H1 (cell line): ENCODE data around the gene FMNL2. TPM values are rescaled to one million over a fixed set of nuclear protein-coding genes. Genes with fewer than 3 reads are reported as not detected.

ENCODE experiments used
- CTCF ChIA-PET: fragments of 300-600 bp; sonication (Branson Sonifier 250); formaldehyde crosslinking; loops from one replicate; lab custom pipeline; 2021; ENCODE audit not compliant: partially characterized antibody; lab: Charles Lee
- POLR2A ChIA-PET: fragments of 300-600 bp; sonication (Branson Sonifier 250); formaldehyde crosslinking; loops from one replicate; lab custom pipeline; 2021; ENCODE audit warnings: inconsistent platforms; ENCODE audit not compliant: partially characterized antibody; lab: Charles Lee
- DNase-seq, 2 experiments: peaks; one replicate each; pipeline versions ENCODE4 v3.0.0 to v3.0.0-alpha.2; 2010 to 2022; ENCODE audit warnings: low spot score in 2 of 2, low read depth in 1 of 2, mixed read lengths in 1 of 2
- FAIRE-seq: peaks from 2 replicates; lab custom pipeline; 2011; peaks lifted over from hg19 to GRCh38; lab: Jason Lieb, UNC
- H2AFZ ChIP-seq: 2 replicates; pipeline ENCODE4 v1.8.1; 2012; ENCODE audit warnings: low read length, inconsistent platforms
- H2AK5ac ChIP-seq: 2 replicates; pipeline ENCODE4 v1.6.1; 2013; ENCODE audit warnings: low read depth, low read length
- H2BK120ac ChIP-seq: replicated peaks from 2 replicates; pipeline ENCODE3; 2013; ENCODE audit warnings: low read depth, low read length, inconsistent platforms
- H2BK12ac ChIP-seq: 2 replicates; pipeline ENCODE4 v1.6.1; 2013; ENCODE audit warnings: low read depth, low read length
- H2BK15ac ChIP-seq: 2 replicates; pipeline ENCODE4 v1.6.1; 2013; ENCODE audit warnings: low read length
- H2BK20ac ChIP-seq: 2 replicates; pipeline ENCODE4 v1.6.1; 2013; ENCODE audit warnings: low read length
- H2BK5ac ChIP-seq: 2 replicates; pipeline ENCODE4 v1.6.1; 2013; ENCODE audit warnings: low read depth, low read length
- H3K14ac ChIP-seq: 2 replicates; pipeline ENCODE4 v1.6.1; 2013; ENCODE audit warnings: inconsistent platforms; ENCODE audit not compliant: insufficient read length
- H3K18ac ChIP-seq: 2 replicates; pipeline ENCODE4 v1.6.1; 2013; ENCODE audit warnings: low read length; ENCODE audit errors: extremely low read depth
- H3K23ac ChIP-seq: 2 replicates; pipeline ENCODE4 v1.6.1; 2013; ENCODE audit warnings: inconsistent platforms; ENCODE audit not compliant: insufficient read length
- H3K23me2 ChIP-seq: 2 replicates; pipeline ENCODE4 v1.6.1; 2013; ENCODE audit warnings: low read depth, low read length
- H3K27ac ChIP-seq: 2 replicates; pipeline ENCODE4 v1.6.1; 2011; ENCODE audit warnings: low read depth, low read length, inconsistent platforms
- H3K27me3 ChIP-seq, 4 experiments: replicated peaks in 1 of 4; 1 replicate in 1 of 4; 2 replicates in 3 of 4; pipeline versions ENCODE4 v1.6.1 to v1.8.1; 2011 to 2013; ENCODE audit warnings: low read length in 3 of 4, mild to moderate bottlenecking in 3 of 4, inconsistent platforms in 2 of 4, mixed read lengths in 2 of 4, moderate library complexity in 1 of 4; ENCODE audit not compliant: control insufficient read depth in 3 of 4, insufficient read depth in 3 of 4; ENCODE audit errors: extremely low read depth in 1 of 4
- H3K36me3 ChIP-seq, 4 experiments: 2 replicates each; pipeline versions ENCODE4 v1.6.1 to v1.8.1; 2011 to 2013; ENCODE audit warnings: mild to moderate bottlenecking in 4 of 4, low read length in 3 of 4, moderate library complexity in 2 of 4, control low read depth in 1 of 4, inconsistent platforms in 1 of 4; ENCODE audit not compliant: insufficient read depth in 4 of 4, control insufficient read depth in 2 of 4
- H3K4ac ChIP-seq: replicated peaks from 2 replicates; pipeline ENCODE3; 2013; ENCODE audit warnings: low read length, low read depth, mixed read lengths, inconsistent platforms; ENCODE audit not compliant: insufficient read length
- H3K4me1 ChIP-seq, 4 experiments: replicated peaks in 1 of 4; 1 replicate in 1 of 4; 2 replicates in 3 of 4; pipeline versions ENCODE4 v1.6.1 to v1.8.1; 2011 to 2013; ENCODE audit warnings: low read length in 3 of 4, inconsistent platforms in 2 of 4, mixed read lengths in 1 of 4; ENCODE audit not compliant: insufficient read depth in 4 of 4, control insufficient read depth in 3 of 4
- H3K4me2 ChIP-seq, 2 experiments: 2 replicates each; pipeline versions ENCODE4 v1.6.1 to v1.8.1; 2011 to 2013; ENCODE audit warnings: low read depth in 2 of 2, low read length in 2 of 2, control low read depth in 1 of 2, inconsistent platforms in 1 of 2, mild to moderate bottlenecking in 1 of 2; ENCODE audit not compliant: insufficient read depth in 1 of 2
- H3K4me3 ChIP-seq, 4 experiments: fragments of 200-600, 300-600 bp in 1 of 4; sonication (generic), shearing (Covaris generic), sonication (Bioruptor Twin) in 1 of 4; 2 replicates each; pipeline versions ENCODE4 v1.5.1 to v1.8.1; 2011 to 2016; ENCODE audit warnings: low read length in 4 of 4, low read depth in 3 of 4, control low read depth in 2 of 4, inconsistent platforms in 2 of 4, mild to moderate bottlenecking in 2 of 4, mixed read lengths in 1 of 4, moderate library complexity in 1 of 4; ENCODE audit not compliant: insufficient read depth in 2 of 4; ENCODE audit errors: extremely low read depth in 1 of 4
- H3K56ac ChIP-seq: replicated peaks from 2 replicates; pipeline ENCODE3; 2013; ENCODE audit warnings: low read depth, mild to moderate bottlenecking, mixed read lengths, low read length, inconsistent platforms; ENCODE audit not compliant: insufficient read length
- H3K79me1 ChIP-seq: 2 replicates; pipeline ENCODE4 v1.6.1; 2013; ENCODE audit warnings: low read depth, low read length, control low read depth
- H3K79me2 ChIP-seq, 2 experiments: 2 replicates each; pipeline versions ENCODE4 v1.6.1 to v1.8.1; 2012 to 2013; ENCODE audit warnings: low read length in 2 of 2, mild to moderate bottlenecking in 2 of 2, inconsistent platforms in 1 of 2; ENCODE audit not compliant: insufficient read depth in 2 of 2, control insufficient read depth in 1 of 2
- H3K9ac ChIP-seq, 4 experiments: replicated peaks in 1 of 4; 1 replicate in 1 of 4; 2 replicates in 3 of 4; pipeline versions ENCODE4 v1.6.1 to v1.8.1; 2011 to 2013; ENCODE audit warnings: low read depth in 3 of 4, low read length in 3 of 4, control low read depth in 2 of 4, mild to moderate bottlenecking in 2 of 4, moderate library complexity in 2 of 4, inconsistent platforms in 1 of 4; ENCODE audit errors: extremely low read depth in 1 of 4
- H3K9me3 ChIP-seq, 2 experiments: 2 replicates each; pipeline versions ENCODE4 v1.6.1 to v1.8.1; 2012 to 2013; ENCODE audit warnings: mild to moderate bottlenecking in 2 of 2, moderate library complexity in 2 of 2, control low read depth in 1 of 2, inconsistent platforms in 1 of 2, low read depth in 1 of 2, low read length in 1 of 2, mixed read lengths in 1 of 2; ENCODE audit not compliant: insufficient read depth in 2 of 2
- H4K20me1 ChIP-seq, 2 experiments: replicated peaks in 1 of 2; 2 replicates each; pipeline versions ENCODE3 to v1.8.1; 2011 to 2013; ENCODE audit warnings: inconsistent platforms in 2 of 2, low read length in 2 of 2, mild to moderate bottlenecking in 1 of 2; ENCODE audit not compliant: insufficient read depth in 2 of 2, control insufficient read depth in 1 of 2
- H4K5ac ChIP-seq: 2 replicates; pipeline ENCODE4 v1.6.1; 2013; ENCODE audit warnings: low read length, low read depth, mixed read lengths, inconsistent platforms; ENCODE audit not compliant: insufficient read length
- H4K8ac ChIP-seq: 2 replicates; pipeline ENCODE4 v1.8.0; 2013; ENCODE audit warnings: mild to moderate bottlenecking, moderate library complexity, low read length, inconsistent platforms; ENCODE audit not compliant: insufficient read depth; ENCODE audit errors: extremely low read depth
- H4K91ac ChIP-seq: replicated peaks from 2 replicates; pipeline ENCODE3; 2013; ENCODE audit warnings: low read length, mixed read lengths, inconsistent platforms; ENCODE audit not compliant: insufficient read length
- JUND ChIP-seq: IDR thresholded peaks from 2 replicates; pipeline ENCODE4 v1.6.1; 2011; ENCODE audit warnings: mild to moderate bottlenecking, improper control_type of control experiment, low read length
- MAFK ChIP-seq: IDR thresholded peaks from 2 replicates; pipeline ENCODE4 v1.6.1; 2012; ENCODE audit warnings: low read depth, mild to moderate bottlenecking, improper control_type of control experiment, low read length
- WGBS, 2 experiments: shearing (Covaris generic) in 1 of 2; methylation state at CpG; one replicate each; pipeline versions ENCODE4 v1.1.6 to v1.1.7; 2013 to 2015; ENCODE audit warnings: low lambda C conversion rate in 2 of 2, mixed read lengths in 2 of 2, inconsistent platforms in 1 of 2, low coverage in 1 of 2, missing lambda C conversion rate in 1 of 2; ENCODE audit not compliant: insufficient replicate concordance in 2 of 2, insufficient coverage in 1 of 2, insufficient read length in 1 of 2; ENCODE audit errors: extremely low coverage in 1 of 2, missing lambda C conversion rate in 1 of 2; 5-methylcytosine and 5-hydroxymethylcytosine counted together
- polyA plus RNA-seq, 7 experiments: library from polyadenylated mRNA; depleted of rRNA in 3 of 7; stranded (reverse) in 5 of 7; unstranded in 2 of 7; fragments of >200 nt in 5 of 7; fragments of 200-250 nt in 2 of 7; gene quantifications; 1 replicate in 5 of 7; 2 replicates in 1 of 7; 4 replicates in 1 of 7; pipeline versions ENCODE4 v1.2.1 to v1.2.3, GENCODE V29; 2011 to 2013; ENCODE audit warnings: missing spikeins in 2 of 7, mixed read lengths in 2 of 7
- total RNA-seq: library from RNA; stranded (reverse); fragmentation: NEBNext Ultra II Directional; extraction: Animal tissue kit (Norgen Biotek cat#: 25700); gene quantifications from 2 replicates; pipeline ENCODE4 v1.2.1, GENCODE V29; 2021

Gene FMNL2
- total and polyA plus RNA-seq, 2 of the 8 experiments (the other 6 are each of a cell fraction or from before 2014, with no cell fraction given): 15.5 to 45.1 TPM

- no peak overlapping the region for H3K9ac ChIP-seq
- H4K5ac ChIP-seq: no peak overlapping the region
- no peak overlapping the region for H3K18ac ChIP-seq
- no peak overlapping the region for H2AK5ac ChIP-seq
- no peak overlapping the region for H3K4me2 ChIP-seq
- H2BK12ac ChIP-seq: no peak overlapping the region
- H4K8ac ChIP-seq: no peak overlapping the region
- no peak overlapping the region for H2BK20ac ChIP-seq
- POLR2A ChIA-PET: no interaction called here
- H2BK120ac ChIP-seq: no peak overlapping the region
- H3K14ac ChIP-seq: no peak overlapping the region
- no peaks in the 10 kb centered on the region for H3K23me2 ChIP-seq
- H3K27me3 ChIP-seq: no peaks in the 10 kb centered on the region
- no peak overlapping the region for H3K4ac ChIP-seq
- no peak overlapping the region for H2BK15ac ChIP-seq
- H3K36me3 ChIP-seq: no peaks in the 10 kb centered on the region
- H3K56ac ChIP-seq: no peak overlapping the region
- no peak overlapping the region for H4K91ac ChIP-seq
- H3K23ac ChIP-seq: no peak overlapping the region
- FAIRE-seq (no peak), DNase-seq (no peak)
- peaks cover 6% of the 10 kb centered on the region; the same call in 1 of the 2 replicates for H3K79me1 ChIP-seq
- CTCF ChIA-PET: interaction anchor here (0.6 to 1.1 kb wide), 2 partner anchors 72 to 153 kb away, joined by 3 read pairs; no protein-coding TSS in a partner anchor
- TF ChIP-seq JUND (no peak), MAFK (no peak)
- 75% methylated on average over 5 of the region's 5 CpGs; no CpG with 5 or more reads in 1 of the 2 experiments for WGBS, 2 experiments
- H3K79me2 ChIP-seq: peaks cover 3 to 80% of the 10 kb centered on the region in 2 experiments; a peak in 3 of 4 replicates
- no peak overlapping the region for H3K4me3 ChIP-seq
- H4K20me1 ChIP-seq: no peaks in the 10 kb centered on the region
- H2AFZ ChIP-seq: no peak overlapping the region
- no peaks in the 10 kb centered on the region for H3K9me3 ChIP-seq
- H3K4me1 ChIP-seq: peaks cover 2 to 7% (median 4%) of the 10 kb centered on the region in 4 experiments; a peak in 4 of 7 replicates
- no peak overlapping the region for H3K27ac ChIP-seq
- H2BK5ac ChIP-seq: no peak overlapping the region
Observed at GRCh38 chr2:152481881-152482583, 147.1 kb downstream of the FMNL2 start.
